ENCODE data around the gene ELAC1.
A peak's percentile ranks its signal among the peaks of the same experiment; 100 is the strongest.

Gene ELAC1

GRCh38 chr18:51030537-51031258 is 62.9 kb downstream of the ELAC1 start:
- Histone ChIP-seq H3K4me2 (peak overlapping the region; percentile 81), H3K9me3 (no peaks in the 10 kb centered on the region), H3K9ac (peak overlapping the region; percentile 98), H3K27me3 (no peaks in the 10 kb centered on the region), H3K36me3 (peaks cover 43% of the 10 kb centered on the region), H3K4me1 (peaks cover 50% of the 10 kb centered on the region), H3K27ac (peak overlapping the region; percentile 98), H3K4me3 (peak overlapping the region; percentile 93), H4K20me1 (peaks cover 56% of the 10 kb centered on the region)
- TF ChIP-seq Cebpa-rat (IDR thresholded peaks at IDR 0.05) = no peak

- peak overlapping the region; percentile 49 for H3K9ac ChIP-seq
- H3K4me1 ChIP-seq = peaks cover 58% of the 10 kb centered on the region
- H3K27me3 ChIP-seq = no peaks in the 10 kb centered on the region
- TF ChIP-seq Cebpa-rat (IDR thresholded peaks at IDR 0.05) = no peak
- peak overlapping the region; percentile 93; the same call in 1 of the 2 replicates for H3K4me3 ChIP-seq
- peaks cover 31% of the 10 kb centered on the region for H3K36me3 ChIP-seq
- H3K4me2 ChIP-seq = peak overlapping the region; percentile 81
- H4K20me1 ChIP-seq = peaks cover 70% of the 10 kb centered on the region
- H3K27ac ChIP-seq = no peak overlapping the region
- H3K9me3 ChIP-seq = no peaks in the 10 kb centered on the region
These were observed 64.4 kb downstream of the ELAC1 start for GRCh38 chr18:51032193-51032592.

- Histone ChIP-seq H4K20me1 (peaks cover 98% of the 10 kb centered on the region), H3K36me3 (peaks cover 31% of the 10 kb centered on the region), H3K4me1 (peaks cover 54% of the 10 kb centered on the region), H3K4me2 (0 out of 2 replicates have a peak overlapping the region, but pooled peaks have one; percentile 2), H3K9ac (no peak overlapping the region), H3K4me3 (no peak overlapping the region), H3K27me3 (no peaks in the 10 kb centered on the region), H3K27ac (no peak overlapping the region), H3K9me3 (no peaks in the 10 kb centered on the region)
- no peak for TF ChIP-seq Cebpa-rat (IDR thresholded peaks at IDR 0.05)
These were observed 69.4 kb downstream of the ELAC1 start for GRCh38 chr18:51037230-51037629.
